KMS-11 (cell line): ENCODE results near the gene TMOD2.

Source experiments
- H2AFZ ChIP-seq: fragments of 200-600 bp; sonication (generic); 2 replicates; pipeline ENCODE4 v1.6.1; 2016; ENCODE audit warnings: antibody characterized with exemption, mixed run types, low read depth
- H3K27ac ChIP-seq: fragments of 200-600 bp; sonication (generic); 2 replicates; pipeline ENCODE4 v1.6.1; 2016; ENCODE audit warnings: mild to moderate bottlenecking, mixed run types
- H3K27me3 ChIP-seq: fragments of 200-600 bp; sonication (generic); 2 replicates; pipeline ENCODE4 v1.6.1; 2017; ENCODE audit warnings: mild to moderate bottlenecking, low read depth, mixed run types, moderate library complexity; ENCODE audit not compliant: insufficient read depth
- H3K36me3 ChIP-seq: fragments of 200-600 bp; sonication (generic); 2 replicates; pipeline ENCODE4 v1.6.1; 2017; ENCODE audit warnings: mild to moderate bottlenecking, mixed run types; ENCODE audit not compliant: insufficient read depth
- H3K4me1 ChIP-seq: fragments of 200-600 bp; sonication (generic); 2 replicates; pipeline ENCODE4 v1.6.1; 2016; ENCODE audit warnings: mild to moderate bottlenecking, low read depth, mixed run types; ENCODE audit not compliant: poor library complexity, severe bottlenecking
- H3K4me2 ChIP-seq: fragments of 200-600 bp; sonication (generic); 2 replicates; pipeline ENCODE4 v1.7.0; 2016; ENCODE audit warnings: mild to moderate bottlenecking, mixed run types
- H3K4me3 ChIP-seq: fragments of 200-600 bp; sonication (generic); IDR thresholded peaks from 2 replicates; pipeline ENCODE4 v1.6.1; 2017; ENCODE audit warnings: low read depth, low read length, mixed read lengths; ENCODE audit not compliant: insufficient read depth
- H3K79me2 ChIP-seq: fragments of 200-600 bp; sonication (generic); 2 replicates; pipeline ENCODE4 v1.6.1; 2016; ENCODE audit warnings: low read depth, mixed run types; ENCODE audit not compliant: insufficient read depth
- H3K9ac ChIP-seq: fragments of 200-600 bp; sonication (generic); 2 replicates; pipeline ENCODE4 v1.6.1; 2016; ENCODE audit warnings: mild to moderate bottlenecking, mixed run types
- H4K20me1 ChIP-seq: fragments of 200-600 bp; sonication (generic); 2 replicates; pipeline ENCODE4 v1.6.1; 2016; ENCODE audit warnings: mild to moderate bottlenecking, mixed run types; ENCODE audit not compliant: insufficient read depth
- TF ChIP-seq, protein P1 (sequence below): fragments of 200-600 bp; sonication (generic); conservative IDR thresholded peaks from 2 replicates; pipeline ENCODE4 v1.6.1; 2017; ENCODE audit warnings: low read depth, mild to moderate bottlenecking, antibody characterized with exemption, low read length, moderate library complexity, mixed read lengths

The TMOD2 gene

DNA sequence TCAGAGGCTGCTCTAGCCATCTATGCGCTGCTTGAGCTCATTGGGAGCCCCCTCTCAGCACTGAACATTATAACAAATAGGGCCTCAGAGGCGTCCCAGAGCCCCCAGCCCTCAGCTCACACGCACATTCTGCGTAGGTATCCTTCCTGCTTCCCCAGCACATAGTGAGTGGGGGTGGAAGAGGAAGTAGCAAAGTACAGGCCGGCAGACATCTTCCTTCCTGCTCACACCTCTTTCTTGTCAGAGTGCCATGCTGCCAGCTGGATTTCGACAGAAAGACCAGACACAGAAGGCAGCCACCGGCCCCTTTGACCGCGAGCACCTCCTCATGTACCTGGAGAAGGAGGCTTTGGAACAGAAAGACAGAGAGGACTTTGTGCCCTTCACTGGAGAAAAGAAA lies 16.6 kb downstream of the TMOD2 start:
- Histone ChIP-seq H3K4me1 (no peaks in the 10 kb centered on the region), H4K20me1 (no peaks in the 10 kb centered on the region), H2AFZ (no peak overlapping the region), H3K27ac (no peak overlapping the region), H3K79me2 (no peaks in the 10 kb centered on the region), H3K9ac (no peak overlapping the region), H3K4me3 (no peak overlapping the region), H3K36me3 (no peaks in the 10 kb centered on the region), H3K27me3 (no peaks in the 10 kb centered on the region), H3K4me2 (no peak overlapping the region)
- TF ChIP-seq, protein P1, sequence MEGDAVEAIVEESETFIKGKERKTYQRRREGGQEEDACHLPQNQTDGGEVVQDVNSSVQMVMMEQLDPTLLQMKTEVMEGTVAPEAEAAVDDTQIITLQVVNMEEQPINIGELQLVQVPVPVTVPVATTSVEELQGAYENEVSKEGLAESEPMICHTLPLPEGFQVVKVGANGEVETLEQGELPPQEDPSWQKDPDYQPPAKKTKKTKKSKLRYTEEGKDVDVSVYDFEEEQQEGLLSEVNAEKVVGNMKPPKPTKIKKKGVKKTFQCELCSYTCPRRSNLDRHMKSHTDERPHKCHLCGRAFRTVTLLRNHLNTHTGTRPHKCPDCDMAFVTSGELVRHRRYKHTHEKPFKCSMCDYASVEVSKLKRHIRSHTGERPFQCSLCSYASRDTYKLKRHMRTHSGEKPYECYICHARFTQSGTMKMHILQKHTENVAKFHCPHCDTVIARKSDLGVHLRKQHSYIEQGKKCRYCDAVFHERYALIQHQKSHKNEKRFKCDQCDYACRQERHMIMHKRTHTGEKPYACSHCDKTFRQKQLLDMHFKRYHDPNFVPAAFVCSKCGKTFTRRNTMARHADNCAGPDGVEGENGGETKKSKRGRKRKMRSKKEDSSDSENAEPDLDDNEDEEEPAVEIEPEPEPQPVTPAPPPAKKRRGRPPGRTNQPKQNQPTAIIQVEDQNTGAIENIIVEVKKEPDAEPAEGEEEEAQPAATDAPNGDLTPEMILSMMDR = no peak

DNA sequence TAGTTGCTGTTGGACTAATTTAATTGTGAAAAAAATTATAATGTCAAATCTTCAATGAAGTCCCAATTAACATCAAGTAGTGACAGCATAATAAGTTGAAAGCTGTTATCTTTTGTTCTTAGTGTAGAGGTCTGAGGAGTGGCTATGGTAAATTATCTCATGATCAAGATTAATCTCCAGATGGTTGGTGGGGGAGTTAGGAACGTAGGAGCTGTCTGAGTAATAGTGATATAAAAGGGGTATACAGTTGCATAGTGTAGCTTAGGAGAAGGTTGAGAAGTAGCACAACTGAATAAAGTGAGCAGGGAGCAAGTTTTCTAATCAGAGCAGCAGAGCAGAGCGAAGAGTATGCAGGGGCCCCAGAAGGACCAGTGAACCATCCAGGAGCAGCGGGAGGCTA lies 19.5 kb downstream of the TMOD2 start:
- no peak overlapping the region for H3K9ac ChIP-seq
- H3K36me3 ChIP-seq = no peaks in the 10 kb centered on the region
- TF ChIP-seq, protein P1 = no peak
- no peaks in the 10 kb centered on the region for H4K20me1 ChIP-seq
- H3K27ac ChIP-seq = no peak overlapping the region
- no peak overlapping the region for H3K4me3 ChIP-seq
- H3K27me3 ChIP-seq = no peaks in the 10 kb centered on the region
- H3K79me2 ChIP-seq = no peaks in the 10 kb centered on the region
- no peak overlapping the region for H3K4me2 ChIP-seq
- H2AFZ ChIP-seq = no peak overlapping the region
- no peaks in the 10 kb centered on the region for H3K4me1 ChIP-seq

DNA sequence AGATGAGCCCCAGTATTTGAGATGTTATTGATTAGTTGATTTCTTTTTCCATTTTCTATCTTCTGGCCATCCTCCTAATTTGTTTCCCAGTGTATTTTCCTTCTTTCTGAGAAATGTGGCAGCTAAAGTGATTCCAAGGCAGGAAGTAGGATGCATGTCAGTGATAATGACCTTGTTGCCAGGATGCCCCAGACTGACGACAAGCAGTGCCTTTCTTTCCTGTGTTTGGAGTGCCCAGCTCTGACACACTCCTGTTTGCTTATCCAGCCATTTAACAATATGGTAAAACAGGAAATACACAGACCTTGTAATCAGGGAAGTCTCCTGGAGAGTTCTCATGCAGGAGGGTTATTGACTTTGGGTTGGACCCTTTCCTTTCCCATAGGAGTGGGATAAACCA lies 20.4 kb downstream of the TMOD2 start:
- no peaks in the 10 kb centered on the region for H3K27me3 ChIP-seq
- H2AFZ ChIP-seq = no peak overlapping the region
- H3K36me3 ChIP-seq = no peaks in the 10 kb centered on the region
- no peak overlapping the region for H3K27ac ChIP-seq
- H3K4me3 ChIP-seq = no peak overlapping the region
- H3K79me2 ChIP-seq = no peaks in the 10 kb centered on the region
- H3K4me1 ChIP-seq = no peaks in the 10 kb centered on the region
- H3K9ac ChIP-seq = no peak overlapping the region
- no peaks in the 10 kb centered on the region for H4K20me1 ChIP-seq
- TF ChIP-seq, protein P1 = no peak
- no peak overlapping the region for H3K4me2 ChIP-seq

DNA sequence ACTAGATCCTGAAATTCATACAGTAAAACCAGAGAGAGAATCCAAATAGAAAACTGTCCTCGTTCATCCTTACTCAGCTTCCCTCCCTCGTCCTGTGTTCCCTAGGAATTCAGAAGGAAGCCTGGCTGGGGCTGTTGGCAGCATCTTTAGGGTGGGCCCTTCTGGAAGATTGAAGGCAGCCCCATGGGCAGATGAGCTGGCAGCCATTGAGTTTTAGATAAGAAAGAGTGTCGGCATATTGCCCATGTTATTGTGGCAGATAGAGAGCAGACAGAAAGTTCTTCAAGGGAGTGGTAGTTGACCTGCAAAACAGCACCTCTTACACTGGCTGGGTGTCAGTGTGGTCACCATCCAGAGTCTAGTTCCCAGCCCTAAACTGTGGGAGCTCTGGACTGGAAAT lies 23.5 kb downstream of the TMOD2 start:
- H3K4me2 ChIP-seq = no peak overlapping the region
- no peaks in the 10 kb centered on the region for H4K20me1 ChIP-seq
- H3K4me3 ChIP-seq = no peak overlapping the region
- H3K9ac ChIP-seq = no peak overlapping the region
- no peak overlapping the region for H3K27ac ChIP-seq
- no peaks in the 10 kb centered on the region for H3K27me3 ChIP-seq
- no peaks in the 10 kb centered on the region for H3K79me2 ChIP-seq
- TF ChIP-seq, protein P1 = no peak
- no peaks in the 10 kb centered on the region for H3K36me3 ChIP-seq
- H2AFZ ChIP-seq = no peak overlapping the region
- H3K4me1 ChIP-seq = no peaks in the 10 kb centered on the region
